OCI-LY1 (cell line): ENCODE results near the gene CCDC12.

Experiments
- H2AFZ ChIP-seq: fragments of 200-600 bp; sonication (generic), shearing (Covaris generic); 2 replicates; pipeline ENCODE4 v1.6.0; 2014; ENCODE audit warnings: antibody characterized with exemption, mild to moderate bottlenecking, low read length
- H3F3A ChIP-seq: fragments of 200-600 bp; sonication (generic), shearing (Covaris generic); 2 replicates; pipeline ENCODE4 v1.6.0; 2014; ENCODE audit warnings: mild to moderate bottlenecking, antibody characterized with exemption, low read length, moderate library complexity; ENCODE audit not compliant: insufficient read depth
- H3K27ac ChIP-seq: fragments of 200-600 bp; sonication (generic); 2 replicates; pipeline ENCODE4 v1.5.1; 2014; ENCODE audit warnings: low read length, mixed run types, mild to moderate bottlenecking, low read depth; ENCODE audit not compliant: poor library complexity, severe bottlenecking
- H3K27me3 ChIP-seq: fragments of 200-600 bp; sonication (generic); 2 replicates; pipeline ENCODE4 v1.6.0; 2014; ENCODE audit warnings: antibody characterized with exemption, mild to moderate bottlenecking, low read length, moderate library complexity; ENCODE audit not compliant: insufficient read depth
- H3K36me3 ChIP-seq: fragments of 200-600 bp; sonication (generic); 2 replicates; pipeline ENCODE4 v1.6.1; 2014; ENCODE audit warnings: mild to moderate bottlenecking, antibody characterized with exemption, low read length, moderate library complexity, mixed read lengths; ENCODE audit not compliant: insufficient read depth
- H3K4me1 ChIP-seq: fragments of 200-600 bp; sonication (generic); 2 replicates; pipeline ENCODE4 v1.5.1; 2014; ENCODE audit warnings: mild to moderate bottlenecking, low read length, moderate library complexity; ENCODE audit not compliant: insufficient read depth, severe bottlenecking
- H3K4me2 ChIP-seq: fragments of 200-600 bp; sonication (generic), shearing (Covaris generic); 2 replicates; pipeline ENCODE4 v1.6.1; 2014; ENCODE audit warnings: low read length
- H3K4me3 ChIP-seq: fragments of 200-600 bp; sonication (generic); 2 replicates; pipeline ENCODE4 v1.5.1; 2014; ENCODE audit warnings: low read length, low read depth, mild to moderate bottlenecking, mixed read lengths; ENCODE audit not compliant: poor library complexity, severe bottlenecking
- H3K79me2 ChIP-seq: fragments of 200-600 bp; shearing (Covaris generic); 2 replicates; pipeline ENCODE4 v1.6.1; 2016; ENCODE audit warnings: mixed run types, low read length, mixed read lengths; ENCODE audit not compliant: insufficient read depth
- H3K9ac ChIP-seq: fragments of 200-600 bp; sonication (generic), shearing (Covaris generic); 2 replicates; pipeline ENCODE4 v1.6.1; 2014; ENCODE audit warnings: mild to moderate bottlenecking, low read length, mixed read lengths
- H3K9me2 ChIP-seq: fragments of 200-600 bp; sonication (generic), shearing (Covaris generic); 2 replicates; pipeline ENCODE4 v1.6.1; 2014; ENCODE audit warnings: low read depth, mild to moderate bottlenecking, low read length, mixed read lengths
- H3K9me3 ChIP-seq: fragments of 200-600 bp; shearing (Covaris generic); 2 replicates; pipeline ENCODE4 v1.6.1; 2014; ENCODE audit warnings: low read length, mixed read lengths
- H4K20me1 ChIP-seq: fragments of 200-600 bp; sonication (generic), shearing (Covaris generic); 2 replicates; pipeline ENCODE4 v1.6.0; 2016; ENCODE audit warnings: mild to moderate bottlenecking, low read length; ENCODE audit not compliant: insufficient read depth
- CTCF ChIP-seq: fragments of 200-600 bp; sonication (generic), shearing (Covaris generic); IDR thresholded peaks from 2 replicates; pipeline ENCODE4 v1.5.1; 2017; ENCODE audit warnings: mild to moderate bottlenecking, antibody characterized with exemption, low read length, moderate library complexity, mixed read lengths
- EZH2 ChIP-seq: fragments of 200-600 bp; sonication (generic), shearing (Covaris generic); IDR thresholded peaks from 2 replicates; pipeline ENCODE4 v1.8.0; 2017; ENCODE audit warnings: borderline replicate concordance, mixed run types, mild to moderate bottlenecking, antibody characterized with exemption, low read length, moderate library complexity, mixed read lengths

The CCDC12 gene

GRCh38 chr3:46876313-46877300, 99.9 kb downstream of the CCDC12 start:
- Histone ChIP-seq H3K36me3 (no peaks in the 10 kb centered on the region), H3K79me2 (no peaks in the 10 kb centered on the region), H3K27me3 (peaks cover 4% of the 10 kb centered on the region; the same call in 1 of the 2 replicates), H3K9ac (no peak overlapping the region), H3K9me3 (no peaks in the 10 kb centered on the region), H3K4me3 (no peak overlapping the region), H3K9me2 (no peaks in the 10 kb centered on the region), H2AFZ (no peak overlapping the region), H3F3A (no peaks in the 10 kb centered on the region), H3K4me1 (no peaks in the 10 kb centered on the region), H3K4me2 (no peak overlapping the region), H3K27ac (no peak overlapping the region), H4K20me1 (no peaks in the 10 kb centered on the region)
- TF ChIP-seq EZH2 (no peak), CTCF (no peak)

- H3K36me3 ChIP-seq: no peaks in the 10 kb centered on the region
- H3K27ac ChIP-seq: no peak overlapping the region
- H3K79me2 ChIP-seq: no peaks in the 10 kb centered on the region
- H3K9ac ChIP-seq: no peak overlapping the region
- no peak overlapping the region for H2AFZ ChIP-seq
- peaks cover 4% of the 10 kb centered on the region; the same call in 1 of the 2 replicates for H3K27me3 ChIP-seq
- H3F3A ChIP-seq: no peaks in the 10 kb centered on the region
- H4K20me1 ChIP-seq: no peaks in the 10 kb centered on the region
- H3K4me2 ChIP-seq: no peak overlapping the region
- TF ChIP-seq CTCF: no peak
- TF ChIP-seq EZH2: no peak
- no peaks in the 10 kb centered on the region for H3K9me3 ChIP-seq
- H3K4me1 ChIP-seq: no peaks in the 10 kb centered on the region
- H3K4me3 ChIP-seq: no peak overlapping the region
- no peaks in the 10 kb centered on the region for H3K9me2 ChIP-seq
Observed at GRCh38 chr3:46875560-46875959, 101.0 kb downstream of the CCDC12 start.

GRCh38 chr3:46874430-46874829, 102.1 kb downstream of the CCDC12 start:
- Histone ChIP-seq H3K9ac (no peak overlapping the region), H3K9me2 (no peaks in the 10 kb centered on the region), H3K4me1 (no peaks in the 10 kb centered on the region), H3K27me3 (peaks cover 4% of the 10 kb centered on the region; the same call in 1 of the 2 replicates), H4K20me1 (no peaks in the 10 kb centered on the region), H3K27ac (no peak overlapping the region), H2AFZ (no peak overlapping the region), H3K79me2 (no peaks in the 10 kb centered on the region), H3K9me3 (no peaks in the 10 kb centered on the region), H3K4me2 (no peak overlapping the region), H3K36me3 (no peaks in the 10 kb centered on the region), H3F3A (no peaks in the 10 kb centered on the region), H3K4me3 (no peak overlapping the region)
- TF ChIP-seq CTCF (no peak), EZH2 (no peak)
